Peyer's patch (tissue), 4 donors: ENCODE measurements around the gene GOLGA8M.
"Not testable (repeated sequence)": the region's sequence is repeated elsewhere in the genome, so short reads cannot be mapped to it uniquely, and the experiment has no call there.

ENCODE experiments used
- POLR2A ChIP-seq, 2 donors: fragments of 450-650 bp; IDR thresholded peaks; one replicate each; pipeline ENCODE4 v1.5.1; 2017; ENCODE audit warnings: antibody characterized with exemption in 2 of 2, mild to moderate bottlenecking in 2 of 2, moderate library complexity in 2 of 2
- TF ChIP-seq, protein P1 (sequence below), 6 experiments: fragments of 450-650 bp in 4 of 6; fragments of 200-600 bp in 2 of 6; sonication (generic) in 1 of 6; IDR thresholded peaks; one replicate each; pipeline ENCODE4 v1.5.1; 2017 to 2019; ENCODE audit warnings: antibody characterized with exemption in 6 of 6, mild to moderate bottlenecking in 3 of 6, moderate library complexity in 1 of 6

DNA sequence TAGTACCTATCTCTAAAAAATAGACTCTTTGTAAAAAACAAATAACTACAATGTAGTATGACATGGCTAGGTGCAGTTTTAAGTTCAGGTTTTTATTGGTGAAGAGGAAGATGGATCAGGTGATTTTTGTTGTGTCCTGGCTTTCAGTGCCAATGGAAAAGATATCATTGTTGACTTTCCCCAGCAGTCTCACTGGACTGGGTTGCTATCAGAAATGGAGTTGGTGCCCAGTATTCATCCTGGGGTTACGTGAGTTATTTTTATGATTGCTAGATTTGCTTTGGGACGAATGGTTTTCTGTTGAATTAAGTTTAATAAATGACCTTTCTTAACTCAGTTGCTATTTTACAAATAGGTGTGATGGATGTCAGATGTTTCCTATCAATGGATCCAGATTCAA, 38.7 kb downstream of the GOLGA8M start:
- TF ChIP-seq, protein P1, sequence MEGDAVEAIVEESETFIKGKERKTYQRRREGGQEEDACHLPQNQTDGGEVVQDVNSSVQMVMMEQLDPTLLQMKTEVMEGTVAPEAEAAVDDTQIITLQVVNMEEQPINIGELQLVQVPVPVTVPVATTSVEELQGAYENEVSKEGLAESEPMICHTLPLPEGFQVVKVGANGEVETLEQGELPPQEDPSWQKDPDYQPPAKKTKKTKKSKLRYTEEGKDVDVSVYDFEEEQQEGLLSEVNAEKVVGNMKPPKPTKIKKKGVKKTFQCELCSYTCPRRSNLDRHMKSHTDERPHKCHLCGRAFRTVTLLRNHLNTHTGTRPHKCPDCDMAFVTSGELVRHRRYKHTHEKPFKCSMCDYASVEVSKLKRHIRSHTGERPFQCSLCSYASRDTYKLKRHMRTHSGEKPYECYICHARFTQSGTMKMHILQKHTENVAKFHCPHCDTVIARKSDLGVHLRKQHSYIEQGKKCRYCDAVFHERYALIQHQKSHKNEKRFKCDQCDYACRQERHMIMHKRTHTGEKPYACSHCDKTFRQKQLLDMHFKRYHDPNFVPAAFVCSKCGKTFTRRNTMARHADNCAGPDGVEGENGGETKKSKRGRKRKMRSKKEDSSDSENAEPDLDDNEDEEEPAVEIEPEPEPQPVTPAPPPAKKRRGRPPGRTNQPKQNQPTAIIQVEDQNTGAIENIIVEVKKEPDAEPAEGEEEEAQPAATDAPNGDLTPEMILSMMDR (IDR thresholded peaks at IDR 0.05), result not testable (repeated sequence)
- not testable (repeated sequence) for TF ChIP-seq POLR2A (IDR thresholded peaks at IDR 0.05)
